ENCODE measurements around the gene NRG4. TPM values are rescaled to one million over a fixed set of nuclear protein-coding genes. Genes with fewer than 3 reads are reported as not detected.
A peak's percentile ranks its signal among the peaks of the same experiment; 100 is the strongest.

Gene NRG4
- total and polyA plus RNA-seq, 5 donors from 2014 or later: not detected

DNA sequence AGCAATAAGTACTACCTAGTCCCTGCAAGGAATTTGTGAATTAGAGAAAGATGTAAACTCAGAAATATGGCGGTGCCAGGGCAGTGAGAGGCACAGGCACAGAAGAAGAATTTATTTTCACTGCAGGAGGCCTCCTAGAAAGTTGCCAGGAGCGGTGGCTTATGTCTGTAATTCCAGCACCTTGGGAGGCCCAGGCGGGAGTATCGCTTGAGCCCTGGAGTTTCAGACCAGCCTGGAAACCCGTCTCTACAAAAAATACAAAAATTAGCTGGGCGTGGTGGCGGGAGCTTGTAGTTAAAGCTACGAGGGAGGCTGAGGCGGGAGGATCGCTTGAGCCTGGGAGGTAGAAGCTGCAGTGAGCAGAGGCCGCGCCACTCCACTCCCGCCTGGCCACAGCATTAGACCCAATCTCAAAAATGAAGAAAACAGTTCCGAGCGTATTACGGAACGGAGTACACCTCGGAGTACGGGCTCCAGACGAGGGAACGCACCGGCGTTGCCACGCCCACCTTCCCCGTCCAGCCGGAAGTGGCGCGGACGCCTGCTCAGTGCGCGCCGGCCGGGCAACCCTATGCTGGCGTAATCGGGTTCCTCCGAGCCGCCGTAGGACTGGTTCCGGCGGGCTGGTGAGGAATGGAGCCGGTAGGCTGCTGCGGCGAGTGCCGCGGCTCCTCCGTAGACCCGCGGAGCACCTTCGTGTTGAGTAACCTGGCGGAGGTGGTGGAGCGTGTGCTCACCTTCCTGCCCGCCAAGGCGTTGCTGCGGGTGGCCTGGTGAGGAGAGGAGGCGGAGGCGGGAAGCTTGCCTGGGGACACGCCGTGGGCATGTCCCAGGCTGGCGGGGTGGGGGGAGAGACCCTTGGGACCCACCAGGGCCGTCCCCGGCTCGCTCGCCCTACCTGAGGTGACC lies 108.6 kb downstream of the NRG4 start, which contains the start of gene FBXO22:
FBXO22 (plus strand) TSS at position 548 of the 909 bp plus-strand sequence; CDS start at position 634, 86 bp downstream.
- Histone ChIP-seq H3K27ac (ENCODE audit: insufficient read depth, low read length, poor library complexity, severe bottlenecking) (peak within 1 kb of the TSS; percentile 73), H3K27me3 (ENCODE audit: control insufficient read depth, insufficient read depth, low read length) (no peaks in the 10 kb centered on the region), H3K4me1 (ENCODE audit: control insufficient read depth, insufficient read depth, low read length, poor library complexity, severe bottlenecking) (peaks cover 20% of the 10 kb centered on the region), H3K36me3 (ENCODE audit: control insufficient read depth, insufficient read depth, low read length) (peaks cover 11% of the 10 kb centered on the region), H3K4me3 (ENCODE audit: low read depth, low read length) (peak within 1 kb of the TSS; percentile 85), H3K9me3 (ENCODE audit: control insufficient read depth in 2 of 2, low read length in 2 of 2) (no peaks in the 10 kb centered on the region)
- no peaks in the 10 kb centered on the region for H3K9me3 Mint-ChIP-seq
- ATAC-seq (ENCODE audit: low read depth in 2 of 2): peak; percentile 97 to 98
- DNase-seq: peak; percentile 78 to 95 (median 88)
- H3K4me1 Mint-ChIP-seq: peaks cover 20 to 50% (median 29%) of the 10 kb centered on the region in 4 donors
- H3K4me3 Mint-ChIP-seq: peak within 1 kb of the TSS; percentile 94 to 99 (median 98)
- peaks cover 3% of the 10 kb centered on the region for H3K36me3 Mint-ChIP-seq
- H3K27me3 Mint-ChIP-seq: peaks cover 4% of the 10 kb centered on the region
- peak within 1 kb of the TSS; percentile 91 to 99 (median 95) for H3K27ac Mint-ChIP-seq

- peaks cover 20 to 46% (median 29%) of the 10 kb centered on the region in 4 donors for H3K4me1 Mint-ChIP-seq
- peak overlapping the region; percentile 67 to 94 (median 81) for H3K4me3 Mint-ChIP-seq
- peaks cover 3% of the 10 kb centered on the region for H3K36me3 Mint-ChIP-seq
- peaks cover 9% of the 10 kb centered on the region for H3K36me3 ChIP-seq (ENCODE audit: control insufficient read depth, insufficient read depth, low read length)
- ATAC-seq (ENCODE audit: low read depth in 2 of 2) (no peak), DNase-seq (no peak)
- H3K9me3 Mint-ChIP-seq: no peaks in the 10 kb centered on the region
- H3K27ac Mint-ChIP-seq: peak overlapping the region; percentile 47 to 91 (median 83)
- no peak overlapping the region for H3K27ac ChIP-seq (ENCODE audit: insufficient read depth, low read length, poor library complexity, severe bottlenecking)
- peaks cover 20% of the 10 kb centered on the region for H3K4me1 ChIP-seq (ENCODE audit: control insufficient read depth, insufficient read depth, low read length, poor library complexity, severe bottlenecking)
- H3K27me3 ChIP-seq (ENCODE audit: control insufficient read depth, insufficient read depth, low read length): no peaks in the 10 kb centered on the region
- H3K4me3 ChIP-seq (ENCODE audit: low read depth, low read length): no peak overlapping the region
- no peaks in the 10 kb centered on the region for H3K9me3 ChIP-seq (ENCODE audit: control insufficient read depth in 2 of 2, low read length in 2 of 2)
- peaks cover 4% of the 10 kb centered on the region for H3K27me3 Mint-ChIP-seq
These were observed 110.1 kb downstream of the NRG4 start for GRCh38 chr15:75902129-75902557.

GRCh38 chr15:75900577-75900976 lies 111.6 kb downstream of the NRG4 start:
- Mint-ChIP-seq H3K27me3 (peaks cover 4% of the 10 kb centered on the region), H3K27ac (no peak overlapping the region), H3K4me1 (peaks cover 17 to 36% (median 21%) of the 10 kb centered on the region in 4 donors), H3K4me3 (peak overlapping the region in 2 of 4 donors; percentile 39 to 94), H3K9me3 (no peaks in the 10 kb centered on the region), H3K36me3 (peaks cover 10% of the 10 kb centered on the region)
- Histone ChIP-seq H3K9me3 (ENCODE audit: control insufficient read depth in 2 of 2, low read length in 2 of 2) (no peaks in the 10 kb centered on the region), H3K36me3 (ENCODE audit: control insufficient read depth, insufficient read depth, low read length) (peaks cover 4% of the 10 kb centered on the region), H3K27ac (ENCODE audit: insufficient read depth, low read length, poor library complexity, severe bottlenecking) (no peak overlapping the region), H3K4me1 (ENCODE audit: control insufficient read depth, insufficient read depth, low read length, poor library complexity, severe bottlenecking) (peaks cover 20% of the 10 kb centered on the region), H3K4me3 (ENCODE audit: low read depth, low read length) (no peak overlapping the region), H3K27me3 (ENCODE audit: control insufficient read depth, insufficient read depth, low read length) (no peaks in the 10 kb centered on the region)
- ATAC-seq (ENCODE audit: low read depth in 2 of 2) (no peak), DNase-seq (no peak)

DNA sequence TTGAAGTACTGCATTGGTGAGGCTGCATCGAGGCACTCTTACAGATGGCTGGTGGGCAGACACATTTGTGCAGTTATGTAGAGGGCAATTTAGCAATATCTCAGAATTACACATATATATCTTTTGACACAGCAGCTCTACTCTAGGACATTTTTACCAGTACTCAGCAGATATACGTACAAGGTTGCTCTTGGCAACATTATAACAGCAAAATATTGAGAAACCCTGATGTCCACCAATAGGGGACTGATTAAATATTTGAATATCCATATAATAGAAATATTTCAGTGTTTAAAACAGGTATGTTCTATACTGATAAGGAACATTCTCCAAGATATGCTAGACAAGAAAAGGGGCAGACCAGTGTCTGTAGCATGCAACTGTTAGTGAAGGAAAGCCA lies 116.5 kb downstream of the NRG4 start:
- H3K27ac ChIP-seq (ENCODE audit: insufficient read depth, low read length, poor library complexity, severe bottlenecking): no peak overlapping the region
- H3K4me3 Mint-ChIP-seq: no peak overlapping the region
- H3K27me3 ChIP-seq (ENCODE audit: control insufficient read depth, insufficient read depth, low read length): no peaks in the 10 kb centered on the region
- H3K9me3 Mint-ChIP-seq: no peaks in the 10 kb centered on the region
- H3K9me3 ChIP-seq (ENCODE audit: control insufficient read depth in 2 of 2, low read length in 2 of 2): no peaks in the 10 kb centered on the region
- H3K4me1 Mint-ChIP-seq: peaks cover 0 to 3% (median under 1%) of the 10 kb centered on the region in 4 donors
- H3K27ac Mint-ChIP-seq: no peak overlapping the region
- no peaks in the 10 kb centered on the region for H3K4me1 ChIP-seq (ENCODE audit: control insufficient read depth, insufficient read depth, low read length, poor library complexity, severe bottlenecking)
- peaks cover 6% of the 10 kb centered on the region for H3K36me3 ChIP-seq (ENCODE audit: control insufficient read depth, insufficient read depth, low read length)
- ATAC-seq (ENCODE audit: low read depth in 2 of 2) (no peak), DNase-seq (no peak)
- peaks cover 26% of the 10 kb centered on the region for H3K36me3 Mint-ChIP-seq
- no peak overlapping the region for H3K4me3 ChIP-seq (ENCODE audit: low read depth, low read length)
- H3K27me3 Mint-ChIP-seq: no peaks in the 10 kb centered on the region

DNA sequence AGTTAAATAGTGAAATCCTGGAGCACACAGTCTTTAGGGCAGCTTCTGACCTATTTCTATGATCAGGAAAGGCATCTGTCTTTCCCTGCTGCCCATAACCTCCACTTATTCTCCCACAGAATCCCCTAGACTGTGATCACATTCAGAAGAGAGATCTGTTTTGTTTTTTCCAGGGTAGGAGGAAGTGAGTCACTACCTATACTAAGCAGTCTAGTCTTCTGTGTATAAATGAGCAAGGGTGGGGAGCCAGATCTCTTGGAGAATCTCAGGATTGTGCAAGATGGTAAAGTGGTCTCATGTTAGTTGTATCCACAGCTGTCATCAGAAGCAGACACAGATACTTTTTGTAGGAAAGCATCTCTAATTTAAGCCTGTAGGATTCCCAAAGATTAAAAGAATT lies 120.3 kb downstream of the NRG4 start:
- ATAC-seq (ENCODE audit: low read depth in 2 of 2) (no peak), DNase-seq (no peak)
- no peak overlapping the region for H3K27ac ChIP-seq (ENCODE audit: insufficient read depth, low read length, poor library complexity, severe bottlenecking)
- Mint-ChIP-seq H3K27ac (no peak overlapping the region), H3K4me3 (no peak overlapping the region), H3K36me3 (peaks cover 36% of the 10 kb centered on the region), H3K4me1 (peaks cover 0 to 9% (median 1%) of the 10 kb centered on the region in 4 donors), H3K9me3 (no peaks in the 10 kb centered on the region), H3K27me3 (no peaks in the 10 kb centered on the region)
- H3K9me3 ChIP-seq (ENCODE audit: control insufficient read depth in 2 of 2, low read length in 2 of 2): no peaks in the 10 kb centered on the region
- H3K36me3 ChIP-seq (ENCODE audit: control insufficient read depth, insufficient read depth, low read length): peaks cover 22% of the 10 kb centered on the region
- no peaks in the 10 kb centered on the region for H3K27me3 ChIP-seq (ENCODE audit: control insufficient read depth, insufficient read depth, low read length)
- no peaks in the 10 kb centered on the region for H3K4me1 ChIP-seq (ENCODE audit: control insufficient read depth, insufficient read depth, low read length, poor library complexity, severe bottlenecking)
- no peak overlapping the region for H3K4me3 ChIP-seq (ENCODE audit: low read depth, low read length)

Other genes with a start within 250 kb of the NRG4 start
- 29.5 TPM for gene UBE2Q2, start 169.0 kb downstream of the NRG4 start, total RNA-seq
- gene UBE2Q2, start 169.0 kb downstream of the NRG4 start, polyA plus RNA-seq: 10 to 100 TPM; 27.8 to 32.5 (median 29.7) TPM
- 11.3 TPM for gene FBXO22, start 108.5 kb downstream of the NRG4 start, total RNA-seq
- gene FBXO22, start 108.5 kb downstream of the NRG4 start, polyA plus RNA-seq: 10 to 100 TPM; 19.5 to 27.3 (median 20.5) TPM
- 0.25 TPM for gene TMEM266, start 47.6 kb upstream of the NRG4 start, total RNA-seq
- under 1 TPM; 0.08 to 0.22 (median 0.16) TPM for gene TMEM266, start 47.6 kb upstream of the NRG4 start, polyA plus RNA-seq

Data from CD4-positive, CD25-positive, alpha-beta regulatory T cell (primary cell).